Measurements from ENCODE around the gene SCFD2.
A peak's percentile ranks its signal among the peaks of the same experiment; 100 is the strongest.
"Not testable (repeated sequence)": the region's sequence is repeated elsewhere in the genome, so short reads cannot be mapped to it uniquely, and the experiment has no call there.

SCFD2 gene

GRCh38 chr4:53365486-53366300, at the start of gene SCFD2:
Gene SCFD2, minus strand, starts transcription at chr4:53366061.
- DNase-seq, result peak; percentile 97 to 98

GRCh38 chr4:53409479-53409878, 43.6 kb upstream of the SCFD2 start:
- DNase-seq, result not testable (repeated sequence)

- no peak for DNase-seq
These were observed 14.4 kb upstream of the SCFD2 start for GRCh38 chr4:53380221-53380620.

GRCh38 chr4:53378171-53378482, 12.3 kb upstream of the SCFD2 start:
- no peak for DNase-seq

- DNase-seq, result peak; percentile 97
These were observed 11.7 kb upstream of the SCFD2 start, which contains the start of gene FIP1L1 for GRCh38 chr4:53377319-53378170. Gene FIP1L1, plus strand, starts transcription at chr4:53377641. Its CDS starts 198 bp downstream, at chr4:53377839.

- DNase-seq, result no peak
These were observed 11.0 kb upstream of the SCFD2 start for GRCh38 chr4:53376900-53377299.

GRCh38 chr4:53374777-53375258, 9.0 kb upstream of the SCFD2 start:
- DNase-seq, result no peak

- no peak for DNase-seq
These were observed 6.1 kb upstream of the SCFD2 start for GRCh38 chr4:53371843-53372521.

- DNase-seq, result no peak
These were observed 5.2 kb upstream of the SCFD2 start for GRCh38 chr4:53371049-53371448.

GRCh38 chr4:53367721-53368120, 1.9 kb upstream of the SCFD2 start:
- DNase-seq, result no peak

GRCh38 chr4:53366301-53366716, 448 bp upstream of the SCFD2 start:
- no peak for DNase-seq

GRCh38 chr4:53365121-53365485, 758 bp downstream of the SCFD2 start:
- peak in 1 of 2 experiments; percentile 37 for DNase-seq

GRCh38 chr4:53364624-53365023, 1.2 kb downstream of the SCFD2 start:
- DNase-seq, result no peak

- no peak for DNase-seq
These were observed 3.8 kb downstream of the SCFD2 start for GRCh38 chr4:53362093-53362492.

- DNase-seq, result no peak
These were observed 4.4 kb downstream of the SCFD2 start for GRCh38 chr4:53361451-53361850.

GRCh38 chr4:53355930-53356521, 9.8 kb downstream of the SCFD2 start:
- no peak for DNase-seq

- DNase-seq, result no peak
These were observed 11.7 kb downstream of the SCFD2 start for GRCh38 chr4:53354012-53354722.

- no peak for DNase-seq
These were observed 16.8 kb downstream of the SCFD2 start for GRCh38 chr4:53349091-53349491.

- no peak for DNase-seq
These were observed 17.8 kb downstream of the SCFD2 start for GRCh38 chr4:53348046-53348445.

GRCh38 chr4:53346920-53347852, 18.7 kb downstream of the SCFD2 start:
- DNase-seq, result no peak

- DNase-seq, result not testable (repeated sequence)
These were observed 19.5 kb downstream of the SCFD2 start for GRCh38 chr4:53346392-53346791.
